Activated CD4-positive, alpha-beta T cell treated with anti-CD3 and anti-CD28 coated beads, Interleukin-2, amount 50 U/mL, for 4 hours (primary cell): ENCODE results near the gene PCYT1A.
"Not testable (repeated sequence)": the region's sequence is repeated elsewhere in the genome, so short reads cannot be mapped to it uniquely, and the experiment has no call there.

ENCODE experiments used
- DNase-seq, 2 experiments: peaks; one replicate each; pipeline ENCODE4 v3.0.0-alpha.2; 2020

PCYT1A gene

GRCh38 chr3:196287440-196288140, at the start of gene PCYT1A:
Gene PCYT1A, minus strand, starts transcription at chr3:196287726. Its CDS starts 17,195 bp downstream, at chr3:196270531.
- peak; percentile 58 to 60 for DNase-seq

GRCh38 chr3:196336319-196337145, 49.0 kb upstream of the PCYT1A start:
- no peak for DNase-seq

GRCh38 chr3:196335503-196335948, 48.0 kb upstream of the PCYT1A start:
- no peak for DNase-seq

- no peak for DNase-seq
These were observed 47.5 kb upstream of the PCYT1A start for GRCh38 chr3:196334982-196335381.

GRCh38 chr3:196332168-196332567, 44.6 kb upstream of the PCYT1A start:
- DNase-seq, result no peak

GRCh38 chr3:196327405-196327804, 39.9 kb upstream of the PCYT1A start:
- no peak for DNase-seq

- no peak for DNase-seq
These were observed 39.4 kb upstream of the PCYT1A start for GRCh38 chr3:196326936-196327335.

GRCh38 chr3:196323691-196324090, 36.2 kb upstream of the PCYT1A start:
- no peak for DNase-seq

- no peak for DNase-seq
These were observed 35.5 kb upstream of the PCYT1A start for GRCh38 chr3:196323016-196323415.

- no peak for DNase-seq
These were observed 33.6 kb upstream of the PCYT1A start for GRCh38 chr3:196321162-196321561.

GRCh38 chr3:196320137-196320536, 32.6 kb upstream of the PCYT1A start:
- DNase-seq, result no peak

- peak; percentile 74 to 77 for DNase-seq
These were observed 30.4 kb upstream of the PCYT1A start, which contains the start of gene DYNLT2B for GRCh38 chr3:196317687-196318467. Gene DYNLT2B, minus strand, starts transcription at chr3:196318240. Its CDS starts 88 bp downstream, at chr3:196318152.

GRCh38 chr3:196316799-196317686, 29.5 kb upstream of the PCYT1A start:
- DNase-seq, result not testable (repeated sequence)

GRCh38 chr3:196315821-196316220, 28.3 kb upstream of the PCYT1A start:
- DNase-seq, result no peak

GRCh38 chr3:196314597-196314996, 27.1 kb upstream of the PCYT1A start:
- DNase-seq, result no peak

- DNase-seq, result not testable (repeated sequence)
These were observed 26.6 kb upstream of the PCYT1A start for GRCh38 chr3:196314086-196314485.

- not testable (repeated sequence) for DNase-seq
These were observed 15.4 kb upstream of the PCYT1A start for GRCh38 chr3:196302960-196303359.

GRCh38 chr3:196302551-196302950, 15.0 kb upstream of the PCYT1A start:
- not testable (repeated sequence) for DNase-seq

- DNase-seq, result no peak
These were observed 11.0 kb upstream of the PCYT1A start for GRCh38 chr3:196298521-196298920.

- DNase-seq, result no peak
These were observed 4.9 kb upstream of the PCYT1A start for GRCh38 chr3:196292286-196292923.

GRCh38 chr3:196288141-196288460, 575 bp upstream of the PCYT1A start:
- DNase-seq, result no peak

- no peak for DNase-seq
These were observed 461 bp downstream of the PCYT1A start for GRCh38 chr3:196287090-196287439.
